ENCODE measurements around the gene ZNF664. TPM values are rescaled to one million over a fixed set of nuclear protein-coding genes. Genes with fewer than 3 reads are reported as not detected.

ZNF664 gene
- total and polyA plus RNA-seq, 10 of the 15 experiments (the other 5 are each of a cell fraction or from before 2014, with no cell fraction given) = 1.8 to 65.6 (median 30.8) TPM

DNA sequence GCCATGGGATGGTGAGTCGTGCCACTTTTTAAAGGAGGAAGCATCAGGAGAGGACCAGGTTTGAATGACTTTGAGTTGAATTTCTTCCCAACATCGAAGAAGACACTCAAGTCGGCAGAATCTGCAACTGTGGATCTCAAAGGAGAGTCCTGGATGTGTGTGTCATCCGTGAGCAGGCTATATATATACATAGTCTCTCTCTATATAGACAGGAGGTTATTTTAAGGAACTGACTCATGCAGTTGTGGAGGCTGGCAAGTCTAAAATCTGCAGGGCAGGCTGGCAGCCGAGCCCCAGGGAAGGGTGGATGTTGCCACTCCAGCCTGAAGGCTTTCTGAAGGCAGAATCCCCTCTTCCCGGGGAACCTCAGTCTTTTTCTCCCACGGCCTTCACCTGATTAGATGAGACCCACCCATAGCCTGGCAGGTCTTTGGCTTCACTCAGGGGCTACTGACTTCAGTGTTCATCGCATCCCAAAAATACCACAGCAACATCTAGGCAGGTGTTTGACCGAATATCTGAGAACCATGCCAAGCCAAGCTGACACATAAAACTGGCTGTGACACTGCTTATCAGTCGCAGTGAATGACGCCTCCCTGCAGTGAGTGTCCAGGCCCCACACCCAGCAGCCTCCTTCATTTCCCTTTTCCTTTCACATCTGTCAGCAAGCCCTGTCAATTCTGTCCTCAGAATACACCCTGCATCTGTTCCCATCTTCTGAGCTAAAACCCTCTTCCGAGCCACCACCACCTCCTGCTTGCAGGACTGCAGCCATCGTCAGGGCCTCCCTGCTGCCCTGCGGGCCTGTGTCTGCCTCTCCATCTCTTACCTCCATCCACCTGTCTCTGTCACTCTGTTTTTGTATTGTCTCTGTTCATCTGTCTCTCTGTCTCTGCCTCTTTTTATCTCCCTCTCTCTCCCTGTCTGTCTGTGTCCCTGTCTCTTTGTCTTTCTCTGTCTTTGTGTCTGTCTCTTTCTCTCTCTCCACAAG is 54.0 kb downstream of the ZNF664 start:
- intact Hi-C loops (cut with micrococcal nuclease; ENCODE audit: unreplicated experiment) = no loop called here
- BruUV-seq (replicated peaks) = no TSS peak

More for the DNA sequence above, 54.0 kb downstream of the ZNF664 start:
- ChIA-PET CTCF (no interaction called here), SMC1A (ENCODE audit: uncharacterized antibody, unreplicated experiment) (no interaction called here), RAD21 (ENCODE audit: unreplicated experiment) (no interaction called here), POLR2A (no interaction called here)
- TF ChIP-seq, protein P1, sequence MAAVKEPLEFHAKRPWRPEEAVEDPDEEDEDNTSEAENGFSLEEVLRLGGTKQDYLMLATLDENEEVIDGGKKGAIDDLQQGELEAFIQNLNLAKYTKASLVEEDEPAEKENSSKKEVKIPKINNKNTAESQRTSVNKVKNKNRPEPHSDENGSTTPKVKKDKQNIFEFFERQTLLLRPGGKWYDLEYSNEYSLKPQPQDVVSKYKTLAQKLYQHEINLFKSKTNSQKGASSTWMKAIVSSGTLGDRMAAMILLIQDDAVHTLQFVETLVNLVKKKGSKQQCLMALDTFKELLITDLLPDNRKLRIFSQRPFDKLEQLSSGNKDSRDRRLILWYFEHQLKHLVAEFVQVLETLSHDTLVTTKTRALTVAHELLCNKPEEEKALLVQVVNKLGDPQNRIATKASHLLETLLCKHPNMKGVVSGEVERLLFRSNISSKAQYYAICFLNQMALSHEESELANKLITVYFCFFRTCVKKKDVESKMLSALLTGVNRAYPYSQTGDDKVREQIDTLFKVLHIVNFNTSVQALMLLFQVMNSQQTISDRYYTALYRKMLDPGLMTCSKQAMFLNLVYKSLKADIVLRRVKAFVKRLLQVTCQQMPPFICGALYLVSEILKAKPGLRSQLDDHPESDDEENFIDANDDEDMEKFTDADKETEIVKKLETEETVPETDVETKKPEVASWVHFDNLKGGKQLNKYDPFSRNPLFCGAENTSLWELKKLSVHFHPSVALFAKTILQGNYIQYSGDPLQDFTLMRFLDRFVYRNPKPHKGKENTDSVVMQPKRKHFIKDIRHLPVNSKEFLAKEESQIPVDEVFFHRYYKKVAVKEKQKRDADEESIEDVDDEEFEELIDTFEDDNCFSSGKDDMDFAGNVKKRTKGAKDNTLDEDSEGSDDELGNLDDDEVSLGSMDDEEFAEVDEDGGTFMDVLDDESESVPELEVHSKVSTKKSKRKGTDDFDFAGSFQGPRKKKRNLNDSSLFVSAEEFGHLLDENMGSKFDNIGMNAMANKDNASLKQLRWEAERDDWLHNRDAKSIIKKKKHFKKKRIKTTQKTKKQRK (IDR thresholded peaks at IDR 0.05; ENCODE audit: low read depth, low read length) = no peak
- TF ChIP-seq HDGF (IDR thresholded peaks at IDR 0.05) (no peak), SIX5 (IDR thresholded peaks at IDR 0.05; ENCODE audit: low read depth, low read length, severe bottlenecking) (no peak), PBX3 (IDR thresholded peaks at IDR 0.05; ENCODE audit: insufficient replicate concordance, low read depth, low read length) (no peak), STAT3 (IDR thresholded peaks at IDR 0.05; ENCODE audit: low read depth, low read length) (no peak), STAT1 (conservative IDR thresholded peaks at IDR 0.05) (no peak), MEF2B (IDR thresholded peaks at IDR 0.05; ENCODE audit: partially characterized antibody, poor library complexity, severe bottlenecking) (no peak), RUNX3 (IDR thresholded peaks at IDR 0.05; ENCODE audit: low read length) (no peak), HDAC6 (IDR thresholded peaks at IDR 0.05; ENCODE audit: unreplicated experiment) (no peak), NR2F1 (conservative IDR thresholded peaks at IDR 0.05) (no peak)
- TF ChIP-seq, protein P2, sequence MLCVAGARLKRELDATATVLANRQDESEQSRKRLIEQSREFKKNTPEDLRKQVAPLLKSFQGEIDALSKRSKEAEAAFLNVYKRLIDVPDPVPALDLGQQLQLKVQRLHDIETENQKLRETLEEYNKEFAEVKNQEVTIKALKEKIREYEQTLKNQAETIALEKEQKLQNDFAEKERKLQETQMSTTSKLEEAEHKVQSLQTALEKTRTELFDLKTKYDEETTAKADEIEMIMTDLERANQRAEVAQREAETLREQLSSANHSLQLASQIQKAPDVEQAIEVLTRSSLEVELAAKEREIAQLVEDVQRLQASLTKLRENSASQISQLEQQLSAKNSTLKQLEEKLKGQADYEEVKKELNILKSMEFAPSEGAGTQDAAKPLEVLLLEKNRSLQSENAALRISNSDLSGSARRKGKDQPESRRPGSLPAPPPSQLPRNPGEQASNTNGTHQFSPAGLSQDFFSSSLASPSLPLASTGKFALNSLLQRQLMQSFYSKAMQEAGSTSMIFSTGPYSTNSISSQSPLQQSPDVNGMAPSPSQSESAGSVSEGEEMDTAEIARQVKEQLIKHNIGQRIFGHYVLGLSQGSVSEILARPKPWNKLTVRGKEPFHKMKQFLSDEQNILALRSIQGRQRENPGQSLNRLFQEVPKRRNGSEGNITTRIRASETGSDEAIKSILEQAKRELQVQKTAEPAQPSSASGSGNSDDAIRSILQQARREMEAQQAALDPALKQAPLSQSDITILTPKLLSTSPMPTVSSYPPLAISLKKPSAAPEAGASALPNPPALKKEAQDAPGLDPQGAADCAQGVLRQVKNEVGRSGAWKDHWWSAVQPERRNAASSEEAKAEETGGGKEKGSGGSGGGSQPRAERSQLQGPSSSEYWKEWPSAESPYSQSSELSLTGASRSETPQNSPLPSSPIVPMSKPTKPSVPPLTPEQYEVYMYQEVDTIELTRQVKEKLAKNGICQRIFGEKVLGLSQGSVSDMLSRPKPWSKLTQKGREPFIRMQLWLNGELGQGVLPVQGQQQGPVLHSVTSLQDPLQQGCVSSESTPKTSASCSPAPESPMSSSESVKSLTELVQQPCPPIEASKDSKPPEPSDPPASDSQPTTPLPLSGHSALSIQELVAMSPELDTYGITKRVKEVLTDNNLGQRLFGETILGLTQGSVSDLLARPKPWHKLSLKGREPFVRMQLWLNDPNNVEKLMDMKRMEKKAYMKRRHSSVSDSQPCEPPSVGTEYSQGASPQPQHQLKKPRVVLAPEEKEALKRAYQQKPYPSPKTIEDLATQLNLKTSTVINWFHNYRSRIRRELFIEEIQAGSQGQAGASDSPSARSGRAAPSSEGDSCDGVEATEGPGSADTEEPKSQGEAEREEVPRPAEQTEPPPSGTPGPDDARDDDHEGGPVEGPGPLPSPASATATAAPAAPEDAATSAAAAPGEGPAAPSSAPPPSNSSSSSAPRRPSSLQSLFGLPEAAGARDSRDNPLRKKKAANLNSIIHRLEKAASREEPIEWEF (IDR thresholded peaks at IDR 0.05; ENCODE audit: insufficient replicate concordance, low read depth, low read length) = no peak
- no peaks in the 10 kb centered on the region for H3K9me3 ChIP-seq (replicated peaks; ENCODE audit: control insufficient read depth, insufficient read depth, low read length)
- FAIRE-seq = no peak
- H3K36me3 ChIP-seq (ENCODE audit: control insufficient read depth in 2 of 2, insufficient read depth in 2 of 2, low read length in 1 of 2) = no peaks in the 10 kb centered on the region
- in situ Hi-C loops (cut with MboI) = no loop called here
- H2AFZ ChIP-seq (ENCODE audit: control insufficient read depth, low read depth, low read length) = no peak overlapping the region
- no peak for ATAC-seq
- no peak overlapping the region for H3K27ac ChIP-seq (ENCODE audit: control insufficient read depth, insufficient read depth)
- no peaks in the 10 kb centered on the region for H4K20me1 ChIP-seq (ENCODE audit: control insufficient read depth, insufficient read depth)
- no peaks in the 10 kb centered on the region for H3K79me2 ChIP-seq (ENCODE audit: control insufficient read depth, insufficient read depth, low read length)
- DNase-seq (ENCODE audit: low read depth, low spot score) = no peak
- H3K4me3 ChIP-seq = no peak overlapping the region
- 64% methylated on average over 14 of the region's 14 CpGs for WGBS (ENCODE audit: insufficient coverage, insufficient replicate concordance, low lambda C conversion rate, missing lambda C conversion rate)
- no peak overlapping the region for H3K4me2 ChIP-seq (ENCODE audit: control insufficient read depth, insufficient read depth)
- H3K9ac ChIP-seq (ENCODE audit: control insufficient read depth, insufficient read depth, low read length) = no peak overlapping the region
- H3K27me3 ChIP-seq (replicated peaks in 1 of 2; ENCODE audit: control insufficient read depth in 2 of 2, insufficient read depth in 2 of 2, low read length in 1 of 2) = no peaks in the 10 kb centered on the region
- no peaks in the 10 kb centered on the region for H3K4me1 ChIP-seq (ENCODE audit: control insufficient read depth, insufficient read depth, low read length)

Measured in GM12878 (cell line).